H1 (cell line): ENCODE measurements around the gene MYO9B. TPM values are rescaled to one million over a fixed set of nuclear protein-coding genes. Genes with fewer than 3 reads are reported as not detected.
A peak's percentile ranks its signal among the peaks of the same experiment; 100 is the strongest.

Experiments used
- CTCF ChIA-PET: fragments of 300-600 bp; sonication (Branson Sonifier 250); formaldehyde crosslinking; loops from one replicate; lab custom pipeline; 2021; ENCODE audit not compliant: partially characterized antibody; lab: Charles Lee
- POLR2A ChIA-PET: fragments of 300-600 bp; sonication (Branson Sonifier 250); formaldehyde crosslinking; loops from one replicate; lab custom pipeline; 2021; ENCODE audit warnings: inconsistent platforms; ENCODE audit not compliant: partially characterized antibody; lab: Charles Lee
- DNase-seq, 2 experiments: peaks; one replicate each; pipeline versions ENCODE4 v3.0.0 to v3.0.0-alpha.2; 2010 to 2022; ENCODE audit warnings: low spot score in 2 of 2, low read depth in 1 of 2, mixed read lengths in 1 of 2
- FAIRE-seq: peaks from 2 replicates; lab custom pipeline; 2011; peaks lifted over from hg19 to GRCh38; lab: Jason Lieb, UNC
- H2AFZ ChIP-seq: 2 replicates; pipeline ENCODE4 v1.8.1; 2012; ENCODE audit warnings: low read length, inconsistent platforms
- H2AK5ac ChIP-seq: 2 replicates; pipeline ENCODE4 v1.6.1; 2013; ENCODE audit warnings: low read depth, low read length
- H2BK120ac ChIP-seq: replicated peaks from 2 replicates; pipeline ENCODE3; 2013; ENCODE audit warnings: low read depth, low read length, inconsistent platforms
- H2BK12ac ChIP-seq: 2 replicates; pipeline ENCODE4 v1.6.1; 2013; ENCODE audit warnings: low read depth, low read length
- H2BK15ac ChIP-seq: 2 replicates; pipeline ENCODE4 v1.6.1; 2013; ENCODE audit warnings: low read length
- H2BK20ac ChIP-seq: 2 replicates; pipeline ENCODE4 v1.6.1; 2013; ENCODE audit warnings: low read length
- H2BK5ac ChIP-seq: 2 replicates; pipeline ENCODE4 v1.6.1; 2013; ENCODE audit warnings: low read depth, low read length
- H3K14ac ChIP-seq: 2 replicates; pipeline ENCODE4 v1.6.1; 2013; ENCODE audit warnings: inconsistent platforms; ENCODE audit not compliant: insufficient read length
- H3K18ac ChIP-seq: 2 replicates; pipeline ENCODE4 v1.6.1; 2013; ENCODE audit warnings: low read length; ENCODE audit errors: extremely low read depth
- H3K23ac ChIP-seq: 2 replicates; pipeline ENCODE4 v1.6.1; 2013; ENCODE audit warnings: inconsistent platforms; ENCODE audit not compliant: insufficient read length
- H3K23me2 ChIP-seq: 2 replicates; pipeline ENCODE4 v1.6.1; 2013; ENCODE audit warnings: low read depth, low read length
- H3K27ac ChIP-seq: 2 replicates; pipeline ENCODE4 v1.6.1; 2011; ENCODE audit warnings: low read depth, low read length, inconsistent platforms
- H3K27me3 ChIP-seq, 4 experiments: replicated peaks in 1 of 4; 1 replicate in 1 of 4; 2 replicates in 3 of 4; pipeline versions ENCODE4 v1.6.1 to v1.8.1; 2011 to 2013; ENCODE audit warnings: low read length in 3 of 4, mild to moderate bottlenecking in 3 of 4, inconsistent platforms in 2 of 4, mixed read lengths in 2 of 4, moderate library complexity in 1 of 4; ENCODE audit not compliant: control insufficient read depth in 3 of 4, insufficient read depth in 3 of 4; ENCODE audit errors: extremely low read depth in 1 of 4
- H3K36me3 ChIP-seq, 4 experiments: 2 replicates each; pipeline versions ENCODE4 v1.6.1 to v1.8.1; 2011 to 2013; ENCODE audit warnings: mild to moderate bottlenecking in 4 of 4, low read length in 3 of 4, moderate library complexity in 2 of 4, control low read depth in 1 of 4, inconsistent platforms in 1 of 4; ENCODE audit not compliant: insufficient read depth in 4 of 4, control insufficient read depth in 2 of 4
- H3K4ac ChIP-seq: replicated peaks from 2 replicates; pipeline ENCODE3; 2013; ENCODE audit warnings: low read length, low read depth, mixed read lengths, inconsistent platforms; ENCODE audit not compliant: insufficient read length
- H3K4me1 ChIP-seq, 4 experiments: replicated peaks in 1 of 4; 1 replicate in 1 of 4; 2 replicates in 3 of 4; pipeline versions ENCODE4 v1.6.1 to v1.8.1; 2011 to 2013; ENCODE audit warnings: low read length in 3 of 4, inconsistent platforms in 2 of 4, mixed read lengths in 1 of 4; ENCODE audit not compliant: insufficient read depth in 4 of 4, control insufficient read depth in 3 of 4
- H3K4me2 ChIP-seq, 2 experiments: 2 replicates each; pipeline versions ENCODE4 v1.6.1 to v1.8.1; 2011 to 2013; ENCODE audit warnings: low read depth in 2 of 2, low read length in 2 of 2, control low read depth in 1 of 2, inconsistent platforms in 1 of 2, mild to moderate bottlenecking in 1 of 2; ENCODE audit not compliant: insufficient read depth in 1 of 2
- H3K4me3 ChIP-seq, 4 experiments: fragments of 200-600, 300-600 bp in 1 of 4; sonication (generic), shearing (Covaris generic), sonication (Bioruptor Twin) in 1 of 4; 2 replicates each; pipeline versions ENCODE4 v1.5.1 to v1.8.1; 2011 to 2016; ENCODE audit warnings: low read length in 4 of 4, low read depth in 3 of 4, control low read depth in 2 of 4, inconsistent platforms in 2 of 4, mild to moderate bottlenecking in 2 of 4, mixed read lengths in 1 of 4, moderate library complexity in 1 of 4; ENCODE audit not compliant: insufficient read depth in 2 of 4; ENCODE audit errors: extremely low read depth in 1 of 4
- H3K56ac ChIP-seq: replicated peaks from 2 replicates; pipeline ENCODE3; 2013; ENCODE audit warnings: low read depth, mild to moderate bottlenecking, mixed read lengths, low read length, inconsistent platforms; ENCODE audit not compliant: insufficient read length
- H3K79me1 ChIP-seq: 2 replicates; pipeline ENCODE4 v1.6.1; 2013; ENCODE audit warnings: low read depth, low read length, control low read depth
- H3K79me2 ChIP-seq, 2 experiments: 2 replicates each; pipeline versions ENCODE4 v1.6.1 to v1.8.1; 2012 to 2013; ENCODE audit warnings: low read length in 2 of 2, mild to moderate bottlenecking in 2 of 2, inconsistent platforms in 1 of 2; ENCODE audit not compliant: insufficient read depth in 2 of 2, control insufficient read depth in 1 of 2
- H3K9ac ChIP-seq, 4 experiments: replicated peaks in 1 of 4; 1 replicate in 1 of 4; 2 replicates in 3 of 4; pipeline versions ENCODE4 v1.6.1 to v1.8.1; 2011 to 2013; ENCODE audit warnings: low read depth in 3 of 4, low read length in 3 of 4, control low read depth in 2 of 4, mild to moderate bottlenecking in 2 of 4, moderate library complexity in 2 of 4, inconsistent platforms in 1 of 4; ENCODE audit errors: extremely low read depth in 1 of 4
- H3K9me3 ChIP-seq, 2 experiments: 2 replicates each; pipeline versions ENCODE4 v1.6.1 to v1.8.1; 2012 to 2013; ENCODE audit warnings: mild to moderate bottlenecking in 2 of 2, moderate library complexity in 2 of 2, control low read depth in 1 of 2, inconsistent platforms in 1 of 2, low read depth in 1 of 2, low read length in 1 of 2, mixed read lengths in 1 of 2; ENCODE audit not compliant: insufficient read depth in 2 of 2
- H4K20me1 ChIP-seq, 2 experiments: replicated peaks in 1 of 2; 2 replicates each; pipeline versions ENCODE3 to v1.8.1; 2011 to 2013; ENCODE audit warnings: inconsistent platforms in 2 of 2, low read length in 2 of 2, mild to moderate bottlenecking in 1 of 2; ENCODE audit not compliant: insufficient read depth in 2 of 2, control insufficient read depth in 1 of 2
- H4K5ac ChIP-seq: 2 replicates; pipeline ENCODE4 v1.6.1; 2013; ENCODE audit warnings: low read length, low read depth, mixed read lengths, inconsistent platforms; ENCODE audit not compliant: insufficient read length
- H4K8ac ChIP-seq: 2 replicates; pipeline ENCODE4 v1.8.0; 2013; ENCODE audit warnings: mild to moderate bottlenecking, moderate library complexity, low read length, inconsistent platforms; ENCODE audit not compliant: insufficient read depth; ENCODE audit errors: extremely low read depth
- H4K91ac ChIP-seq: replicated peaks from 2 replicates; pipeline ENCODE3; 2013; ENCODE audit warnings: low read length, mixed read lengths, inconsistent platforms; ENCODE audit not compliant: insufficient read length
- HDAC2 ChIP-seq, 2 experiments: fragments of 300-600 bp in 1 of 2; sonication (generic) in 1 of 2; IDR thresholded peaks; 2 replicates each; pipeline ENCODE4 v1.6.1; 2011 to 2012; ENCODE audit warnings: low read depth in 2 of 2, low read length in 2 of 2, mild to moderate bottlenecking in 2 of 2, moderate library complexity in 2 of 2, borderline replicate concordance in 1 of 2, inconsistent platforms in 1 of 2
- KDM1A ChIP-seq: fragments of 200-600, 300-600 bp; sonication (generic); IDR thresholded peaks from 2 replicates; pipeline ENCODE4 v1.7.1; 2016; ENCODE audit warnings: mild to moderate bottlenecking, low read length, borderline replicate concordance
- TBP ChIP-seq: IDR thresholded peaks from 2 replicates; pipeline ENCODE4 v1.6.1; 2011; ENCODE audit warnings: low read depth, low read length, improper control_type of control experiment
- WGBS, 2 experiments: shearing (Covaris generic) in 1 of 2; methylation state at CpG; one replicate each; pipeline versions ENCODE4 v1.1.6 to v1.1.7; 2013 to 2015; ENCODE audit warnings: low lambda C conversion rate in 2 of 2, mixed read lengths in 2 of 2, inconsistent platforms in 1 of 2, low coverage in 1 of 2, missing lambda C conversion rate in 1 of 2; ENCODE audit not compliant: insufficient replicate concordance in 2 of 2, insufficient coverage in 1 of 2, insufficient read length in 1 of 2; ENCODE audit errors: extremely low coverage in 1 of 2, missing lambda C conversion rate in 1 of 2; 5-methylcytosine and 5-hydroxymethylcytosine counted together
- polyA plus RNA-seq, 7 experiments: library from polyadenylated mRNA; depleted of rRNA in 3 of 7; stranded (reverse) in 5 of 7; unstranded in 2 of 7; fragments of >200 nt in 5 of 7; fragments of 200-250 nt in 2 of 7; gene quantifications; 1 replicate in 5 of 7; 2 replicates in 1 of 7; 4 replicates in 1 of 7; pipeline versions ENCODE4 v1.2.1 to v1.2.3, GENCODE V29; 2011 to 2013; ENCODE audit warnings: missing spikeins in 2 of 7, mixed read lengths in 2 of 7
- total RNA-seq: library from RNA; stranded (reverse); fragmentation: NEBNext Ultra II Directional; extraction: Animal tissue kit (Norgen Biotek cat#: 25700); gene quantifications from 2 replicates; pipeline ENCODE4 v1.2.1, GENCODE V29; 2021

Gene MYO9B
- total and polyA plus RNA-seq, 2 of the 8 experiments (the other 6 are each of a cell fraction or from before 2014, with no cell fraction given): 27.6 to 77.1 TPM

- Histone ChIP-seq H2AFZ (no peak overlapping the region), H4K5ac (no peak overlapping the region), H4K8ac (no peak overlapping the region), H3K4me2 (peak overlapping the region in 1 of 2 experiments; percentile 31; a peak in 1 of 4 replicates), H2BK120ac (no peak overlapping the region), H2BK12ac (no peak overlapping the region), H3K18ac (no peak overlapping the region), H2BK5ac (no peak overlapping the region), H3K56ac (no peak overlapping the region), H2BK15ac (no peak overlapping the region), H3K4me3 (no peak overlapping the region), H3K79me1 (peaks cover 2% of the 10 kb centered on the region), H3K14ac (no peak overlapping the region), H3K9ac (no peak overlapping the region), H3K27me3 (no peaks in the 10 kb centered on the region), H4K91ac (no peak overlapping the region), H3K27ac (no peak overlapping the region), H2BK20ac (no peak overlapping the region), H3K36me3 (no peaks in the 10 kb centered on the region), H2AK5ac (no peak overlapping the region), H3K23ac (no peak overlapping the region), H3K79me2 (no peaks in the 10 kb centered on the region; a peak in 1 of 4 replicates), H3K4ac (no peak overlapping the region), H3K23me2 (peaks cover 2% of the 10 kb centered on the region; the same call in 1 of the 2 replicates), H3K4me1 (peaks cover 3 to 15% (median 10%) of the 10 kb centered on the region in 4 experiments), H4K20me1 (peaks cover 6 to 10% of the 10 kb centered on the region in 2 experiments), H3K9me3 (no peaks in the 10 kb centered on the region)
- no peak for FAIRE-seq
- POLR2A ChIA-PET: no interaction called here
- TF ChIP-seq TBP: no peak
- peak; percentile 99 for TF ChIP-seq KDM1A
- peak in 1 of 2 experiments; percentile 85; a peak in 1 of 4 replicates for TF ChIP-seq HDAC2 (IDR thresholded peaks at IDR 0.05; ENCODE audit: borderline replicate concordance in 1 of 2, low read depth in 2 of 2, low read length in 2 of 2)
- no peak for DNase-seq
- 93% methylated on average over 5 of the region's 5 CpGs; no CpG with 5 or more reads in 1 of the 2 experiments for WGBS, 2 experiments
- CTCF ChIA-PET: interaction anchor here (0.6 to 1.2 kb wide), 4 partner anchors 9 to 165 kb away, joined by 3 to 4 read pairs (median 3); no protein-coding TSS in a partner anchor
Observed at GRCh38 chr19:17118957-17119356, 43.4 kb downstream of the MYO9B start.
